Activated naive CD8-positive, alpha-beta T cell (primary cell): ENCODE data around the gene PDE4D.

Experiments
- H3K27ac Mint-ChIP-seq: one replicate; pipeline ENCODE4 v1.8.0; 2021; ENCODE audit warnings: mixed read lengths
- H3K27me3 Mint-ChIP-seq: one replicate; pipeline ENCODE4 v1.8.0; 2021; ENCODE audit warnings: mixed read lengths
- H3K36me3 Mint-ChIP-seq: one replicate; pipeline ENCODE4 v1.8.0; 2021; ENCODE audit warnings: mixed read lengths
- H3K4me1 Mint-ChIP-seq: one replicate; pipeline ENCODE4 v1.8.0; 2021; ENCODE audit warnings: low read depth, mixed read lengths
- H3K4me3 Mint-ChIP-seq: one replicate; pipeline ENCODE4 v1.8.0; 2021; ENCODE audit warnings: mild to moderate bottlenecking, mixed read lengths
- H3K9me3 Mint-ChIP-seq: one replicate; pipeline ENCODE4 v1.8.0; 2021; ENCODE audit warnings: low read depth, mixed read lengths

PDE4D gene

GRCh38 chr5:59036274-59036961 is 857.1 kb downstream of the PDE4D start:
- Mint-ChIP-seq H3K4me1 (peaks cover 68% of the 10 kb centered on the region), H3K27me3 (no peaks in the 10 kb centered on the region), H3K4me3 (peak overlapping the region; percentile 90), H3K27ac (peak overlapping the region; percentile 98), H3K9me3 (no peaks in the 10 kb centered on the region), H3K36me3 (peaks cover 2% of the 10 kb centered on the region)

- Mint-ChIP-seq H3K9me3 (no peaks in the 10 kb centered on the region), H3K27ac (peak overlapping the region; percentile 98), H3K36me3 (peaks cover 7% of the 10 kb centered on the region), H3K27me3 (no peaks in the 10 kb centered on the region), H3K4me1 (peaks cover 66% of the 10 kb centered on the region), H3K4me3 (peak overlapping the region; percentile 90)
These were observed 857.8 kb downstream of the PDE4D start for GRCh38 chr5:59035681-59036080.

GRCh38 chr5:59034498-59035186 is 858.9 kb downstream of the PDE4D start:
- Mint-ChIP-seq H3K36me3 (peaks cover 13% of the 10 kb centered on the region), H3K27ac (peak overlapping the region; percentile 61), H3K4me3 (peak overlapping the region; percentile 90), H3K9me3 (no peaks in the 10 kb centered on the region), H3K27me3 (no peaks in the 10 kb centered on the region), H3K4me1 (peaks cover 65% of the 10 kb centered on the region)

- Mint-ChIP-seq H3K27ac (no peak overlapping the region), H3K36me3 (peaks cover 41% of the 10 kb centered on the region), H3K27me3 (no peaks in the 10 kb centered on the region), H3K4me3 (no peak overlapping the region), H3K4me1 (peaks cover 55% of the 10 kb centered on the region), H3K9me3 (no peaks in the 10 kb centered on the region)
These were observed 866.2 kb downstream of the PDE4D start for GRCh38 chr5:59027145-59027907.

- H3K27ac Mint-ChIP-seq = no peak overlapping the region
- H3K9me3 Mint-ChIP-seq = no peaks in the 10 kb centered on the region
- H3K4me3 Mint-ChIP-seq = no peak overlapping the region
- no peaks in the 10 kb centered on the region for H3K27me3 Mint-ChIP-seq
- peaks cover 40% of the 10 kb centered on the region for H3K36me3 Mint-ChIP-seq
- H3K4me1 Mint-ChIP-seq = peaks cover 64% of the 10 kb centered on the region
These were observed 867.8 kb downstream of the PDE4D start for GRCh38 chr5:59025734-59026133.

- Mint-ChIP-seq H3K27ac (peak overlapping the region; percentile 46), H3K36me3 (peaks cover 49% of the 10 kb centered on the region), H3K9me3 (no peaks in the 10 kb centered on the region), H3K4me1 (peaks cover 64% of the 10 kb centered on the region), H3K27me3 (no peaks in the 10 kb centered on the region), H3K4me3 (peak overlapping the region; percentile 30)
These were observed 871.5 kb downstream of the PDE4D start for GRCh38 chr5:59021837-59022514.

GRCh38 chr5:59021286-59021673 is 872.2 kb downstream of the PDE4D start:
- peak overlapping the region; percentile 30 for H3K4me3 Mint-ChIP-seq
- H3K4me1 Mint-ChIP-seq = peaks cover 60% of the 10 kb centered on the region
- H3K27ac Mint-ChIP-seq = no peak overlapping the region
- H3K9me3 Mint-ChIP-seq = peaks cover 5% of the 10 kb centered on the region
- H3K27me3 Mint-ChIP-seq = no peaks in the 10 kb centered on the region
- H3K36me3 Mint-ChIP-seq = peaks cover 53% of the 10 kb centered on the region

GRCh38 chr5:59020611-59021285 is 872.8 kb downstream of the PDE4D start:
- H3K4me3 Mint-ChIP-seq = peak overlapping the region; percentile 70
- peaks cover 55% of the 10 kb centered on the region for H3K4me1 Mint-ChIP-seq

GRCh38 chr5:59019078-59019477 is 874.4 kb downstream of the PDE4D start:
- H3K4me1 Mint-ChIP-seq = peaks cover 50% of the 10 kb centered on the region
- H3K27ac Mint-ChIP-seq = peak overlapping the region; percentile 0
- no peak overlapping the region for H3K4me3 Mint-ChIP-seq
- peaks cover 53% of the 10 kb centered on the region for H3K36me3 Mint-ChIP-seq
- H3K9me3 Mint-ChIP-seq = peaks cover 10% of the 10 kb centered on the region
- H3K27me3 Mint-ChIP-seq = no peaks in the 10 kb centered on the region

More at GRCh38 chr5:59020611-59021285, 872.8 kb downstream of the PDE4D start:
- Mint-ChIP-seq H3K27ac (peak overlapping the region; percentile 91), H3K36me3 (peaks cover 51% of the 10 kb centered on the region), H3K27me3 (no peaks in the 10 kb centered on the region), H3K9me3 (peaks cover 6% of the 10 kb centered on the region)

- Mint-ChIP-seq H3K36me3 (peaks cover 70% of the 10 kb centered on the region), H3K27ac (no peak overlapping the region)
These were observed 876.6 kb downstream of the PDE4D start for GRCh38 chr5:59016925-59017324.

GRCh38 chr5:59008816-59009473 is 884.6 kb downstream of the PDE4D start:
- no peak overlapping the region for H3K27ac Mint-ChIP-seq
- H3K36me3 Mint-ChIP-seq = peaks cover 25% of the 10 kb centered on the region
- no peaks in the 10 kb centered on the region for H3K27me3 Mint-ChIP-seq
- peaks cover 50% of the 10 kb centered on the region for H3K4me1 Mint-ChIP-seq
- peaks cover 6% of the 10 kb centered on the region for H3K9me3 Mint-ChIP-seq
- no peak overlapping the region for H3K4me3 Mint-ChIP-seq

More at GRCh38 chr5:59016925-59017324, 876.6 kb downstream of the PDE4D start:
- Mint-ChIP-seq H3K4me3 (no peak overlapping the region), H3K4me1 (peaks cover 50% of the 10 kb centered on the region), H3K9me3 (peaks cover 16% of the 10 kb centered on the region), H3K27me3 (no peaks in the 10 kb centered on the region)

- H3K27me3 Mint-ChIP-seq = no peaks in the 10 kb centered on the region
- H3K9me3 Mint-ChIP-seq = no peaks in the 10 kb centered on the region
- no peak overlapping the region for H3K27ac Mint-ChIP-seq
- no peak overlapping the region for H3K4me3 Mint-ChIP-seq
- H3K4me1 Mint-ChIP-seq = peaks cover 54% of the 10 kb centered on the region
- peaks cover 13% of the 10 kb centered on the region for H3K36me3 Mint-ChIP-seq
These were observed 886.0 kb downstream of the PDE4D start for GRCh38 chr5:59007460-59008063.

- no peaks in the 10 kb centered on the region for H3K9me3 Mint-ChIP-seq
- H3K4me1 Mint-ChIP-seq = peaks cover 62% of the 10 kb centered on the region
- H3K27ac Mint-ChIP-seq = no peak overlapping the region
These were observed 887.4 kb downstream of the PDE4D start for GRCh38 chr5:59005934-59006701.

More at GRCh38 chr5:59005934-59006701, 887.4 kb downstream of the PDE4D start:
- H3K4me3 Mint-ChIP-seq = no peak overlapping the region
- H3K27me3 Mint-ChIP-seq = no peaks in the 10 kb centered on the region
- H3K36me3 Mint-ChIP-seq = peaks cover 3% of the 10 kb centered on the region
